ENCODE results near the gene NBAS. TPM values are rescaled to one million over a fixed set of nuclear protein-coding genes. Genes with fewer than 3 reads are reported as not detected.

NBAS gene
- total and polyA plus RNA-seq, 2 of the 13 experiments (the other 11 are each of a cell fraction or from before 2014, with no cell fraction given) = 33.6 to 58.7 TPM

- WGBS (ENCODE audit: low lambda C conversion rate) = 95% methylated on average over 3 of the region's 3 CpGs
- Histone ChIP-seq H2AFZ (ENCODE audit: low read length) (no peak overlapping the region), H3K9ac (ENCODE audit: insufficient read depth, low read depth, low read length) (no peak overlapping the region), H3K79me2 (ENCODE audit: insufficient read depth, low read length) (no peaks in the 10 kb centered on the region), H3K36me3 (replicated peaks in 1 of 2; ENCODE audit: control insufficient read depth in 1 of 2, insufficient read depth in 2 of 2, low read length in 2 of 2) (peaks cover 7 to 21% of the 10 kb centered on the region in 2 experiments; a peak in 4 of 5 replicates), H4K20me1 (ENCODE audit: insufficient read depth, low read length) (no peaks in the 10 kb centered on the region), H3K4me1 (ENCODE audit: insufficient read depth, low read length) (no peaks in the 10 kb centered on the region), H3K4me3 (replicated peaks in 1 of 3; ENCODE audit: insufficient read depth in 1 of 3, low read depth in 2 of 3, low read length in 3 of 3) (no peak overlapping the region), H3K27ac (ENCODE audit: extremely low read length, insufficient read depth, low read length) (no peak overlapping the region), H3K4me2 (ENCODE audit: low read depth, low read length) (no peak overlapping the region), H3K27me3 (ENCODE audit: control insufficient read depth in 1 of 2, insufficient read depth in 2 of 2, low read length in 2 of 2) (no peaks in the 10 kb centered on the region), H3K9me3 (ENCODE audit: low read length) (no peaks in the 10 kb centered on the region)
- ChIA-PET CTCF (ENCODE audit: low intra/inter-chr PET ratio, low total read pairs) (no interaction called here), POLR2A (no interaction called here)
- TF ChIP-seq ZBTB2 (CRISPR knock-in tag; IDR thresholded peaks at IDR 0.05; ENCODE audit: low read depth) = no peak
- no peak for DNase-seq (ENCODE audit: low spot score)
- BruUV-seq (replicated peaks) = no TSS peak
- in situ Hi-C loops (cut with HindIII; ENCODE audit: extremely low pct_ligation_motif_present, low pct_unique_long_range_greater_than_20kb) (no loop called here), intact Hi-C loops (cut with micrococcal nuclease; ENCODE audit: unreplicated experiment) (no loop called here)
- no peak for FAIRE-seq
- no peak for ATAC-seq
Measured at GRCh38 chr2:15412309-15412708, 148.8 kb downstream of the NBAS start.

GRCh38 chr2:15410884-15411283 is 150.2 kb downstream of the NBAS start:
- TF ChIP-seq ZNF788 (CRISPR knock-in tag; IDR thresholded peaks at IDR 0.05; ENCODE audit: borderline replicate concordance) (no peak), MAFK (conservative IDR thresholded peaks at IDR 0.05 in 1 of 2, IDR thresholded peaks at IDR 0.05 in 1 of 2; ENCODE audit: low read length in 2 of 2) (0 out of 4 replicates have a peak, but pooled peaks of 1 of the 2 experiments have one; percentile 12)
- FAIRE-seq = no peak
- no peaks in the 10 kb centered on the region for H3K27me3 ChIP-seq (ENCODE audit: control insufficient read depth in 1 of 2, insufficient read depth in 2 of 2, low read length in 2 of 2)
- no peak overlapping the region for H3K27ac ChIP-seq (ENCODE audit: extremely low read length, insufficient read depth, low read length)
- ATAC-seq = no peak
- BruUV-seq (replicated peaks) = no TSS peak
- no peak overlapping the region for H3K4me2 ChIP-seq (ENCODE audit: low read depth, low read length)
- no peaks in the 10 kb centered on the region for H3K9me3 ChIP-seq (ENCODE audit: low read length)
- in situ Hi-C loops (cut with HindIII; ENCODE audit: extremely low pct_ligation_motif_present, low pct_unique_long_range_greater_than_20kb) = no loop called here
- ChIA-PET CTCF (ENCODE audit: low intra/inter-chr PET ratio, low total read pairs) (no interaction called here), POLR2A (no interaction called here)
- no peaks in the 10 kb centered on the region for H3K79me2 ChIP-seq (ENCODE audit: insufficient read depth, low read length)
- H4K20me1 ChIP-seq (ENCODE audit: insufficient read depth, low read length) = no peaks in the 10 kb centered on the region
- H3K36me3 ChIP-seq (replicated peaks in 1 of 2; ENCODE audit: control insufficient read depth in 1 of 2, insufficient read depth in 2 of 2, low read length in 2 of 2) = peaks cover 3 to 11% of the 10 kb centered on the region in 2 experiments; a peak in 4 of 5 replicates
- H3K9ac ChIP-seq (ENCODE audit: insufficient read depth, low read depth, low read length) = no peak overlapping the region
- 96% methylated on average over 9 of the region's 9 CpGs for WGBS (ENCODE audit: low lambda C conversion rate)
- intact Hi-C loops (cut with micrococcal nuclease; ENCODE audit: unreplicated experiment) = no loop called here
- DNase-seq (ENCODE audit: low spot score) = no peak
- no peak overlapping the region for H2AFZ ChIP-seq (ENCODE audit: low read length)
- H3K4me3 ChIP-seq (replicated peaks in 1 of 3; ENCODE audit: insufficient read depth in 1 of 3, low read depth in 2 of 3, low read length in 3 of 3) = no peak overlapping the region
- H3K4me1 ChIP-seq (ENCODE audit: insufficient read depth, low read length) = no peaks in the 10 kb centered on the region

Data from HepG2 (cell line).